HL-60 (cell line): ENCODE data around the gene S1PR1.

Source experiments
- DNase-seq, 2 experiments: peaks; one replicate each; pipeline ENCODE4 v3.0.0-alpha.2; 2010 to 2020; ENCODE audit warnings: low read depth in 1 of 2, low spot score in 1 of 2
- H3K27ac ChIP-seq: fragments of 250-450 bp; sonication (Bioruptor Pico); replicated peaks from 2 replicates; pipeline ENCODE4 v1.5.1; 2020; ENCODE audit warnings: mild to moderate bottlenecking, moderate library complexity
- H3K27me3 ChIP-seq: fragments of 250-450 bp; sonication (Bioruptor Pico); 2 replicates; pipeline ENCODE4 v1.5.1; 2021; ENCODE audit warnings: mild to moderate bottlenecking, moderate library complexity; ENCODE audit not compliant: insufficient read depth, poor library complexity, severe bottlenecking
- H3K4me3 ChIP-seq: replicated peaks from 2 replicates; pipeline ENCODE4 v1.5.1; 2011; ENCODE audit warnings: mild to moderate bottlenecking, control low read depth, low read length; ENCODE audit not compliant: insufficient read depth
- GABPA ChIP-seq: IDR thresholded peaks from 2 replicates; pipeline ENCODE4 v1.6.1; 2012; ENCODE audit warnings: low read depth
- POLR2AphosphoS5 ChIP-seq: IDR thresholded peaks from 2 replicates; pipeline ENCODE4 v1.6.1; 2012; ENCODE audit warnings: low read depth
- SPI1 ChIP-seq: IDR thresholded peaks from 2 replicates; pipeline ENCODE4 v1.6.1; 2012; ENCODE audit warnings: low read depth, mild to moderate bottlenecking, borderline replicate concordance
- TF ChIP-seq, protein P1 (sequence below): IDR thresholded peaks from one replicate; pipeline ENCODE4 v1.5.1; 2011; ENCODE audit warnings: low read length, control low read depth, inconsistent platforms; ENCODE audit not compliant: insufficient read depth
- TF ChIP-seq, protein P2 (sequence below): IDR thresholded peaks from 2 replicates; pipeline ENCODE4 v1.6.1; 2012; ENCODE audit warnings: low read depth; ENCODE audit not compliant: insufficient replicate concordance

The S1PR1 gene

GRCh38 chr1:101283443-101283842 lies 46.6 kb downstream of the S1PR1 start:
- no peak for DNase-seq
- Histone ChIP-seq H3K4me3 (no peak overlapping the region), H3K27me3 (no peaks in the 10 kb centered on the region), H3K27ac (no peak overlapping the region)
- TF ChIP-seq GABPA (no peak), SPI1 (no peak), POLR2AphosphoS5 (no peak)
- TF ChIP-seq, protein P1, sequence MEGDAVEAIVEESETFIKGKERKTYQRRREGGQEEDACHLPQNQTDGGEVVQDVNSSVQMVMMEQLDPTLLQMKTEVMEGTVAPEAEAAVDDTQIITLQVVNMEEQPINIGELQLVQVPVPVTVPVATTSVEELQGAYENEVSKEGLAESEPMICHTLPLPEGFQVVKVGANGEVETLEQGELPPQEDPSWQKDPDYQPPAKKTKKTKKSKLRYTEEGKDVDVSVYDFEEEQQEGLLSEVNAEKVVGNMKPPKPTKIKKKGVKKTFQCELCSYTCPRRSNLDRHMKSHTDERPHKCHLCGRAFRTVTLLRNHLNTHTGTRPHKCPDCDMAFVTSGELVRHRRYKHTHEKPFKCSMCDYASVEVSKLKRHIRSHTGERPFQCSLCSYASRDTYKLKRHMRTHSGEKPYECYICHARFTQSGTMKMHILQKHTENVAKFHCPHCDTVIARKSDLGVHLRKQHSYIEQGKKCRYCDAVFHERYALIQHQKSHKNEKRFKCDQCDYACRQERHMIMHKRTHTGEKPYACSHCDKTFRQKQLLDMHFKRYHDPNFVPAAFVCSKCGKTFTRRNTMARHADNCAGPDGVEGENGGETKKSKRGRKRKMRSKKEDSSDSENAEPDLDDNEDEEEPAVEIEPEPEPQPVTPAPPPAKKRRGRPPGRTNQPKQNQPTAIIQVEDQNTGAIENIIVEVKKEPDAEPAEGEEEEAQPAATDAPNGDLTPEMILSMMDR, result no peak
- TF ChIP-seq, protein P2, sequence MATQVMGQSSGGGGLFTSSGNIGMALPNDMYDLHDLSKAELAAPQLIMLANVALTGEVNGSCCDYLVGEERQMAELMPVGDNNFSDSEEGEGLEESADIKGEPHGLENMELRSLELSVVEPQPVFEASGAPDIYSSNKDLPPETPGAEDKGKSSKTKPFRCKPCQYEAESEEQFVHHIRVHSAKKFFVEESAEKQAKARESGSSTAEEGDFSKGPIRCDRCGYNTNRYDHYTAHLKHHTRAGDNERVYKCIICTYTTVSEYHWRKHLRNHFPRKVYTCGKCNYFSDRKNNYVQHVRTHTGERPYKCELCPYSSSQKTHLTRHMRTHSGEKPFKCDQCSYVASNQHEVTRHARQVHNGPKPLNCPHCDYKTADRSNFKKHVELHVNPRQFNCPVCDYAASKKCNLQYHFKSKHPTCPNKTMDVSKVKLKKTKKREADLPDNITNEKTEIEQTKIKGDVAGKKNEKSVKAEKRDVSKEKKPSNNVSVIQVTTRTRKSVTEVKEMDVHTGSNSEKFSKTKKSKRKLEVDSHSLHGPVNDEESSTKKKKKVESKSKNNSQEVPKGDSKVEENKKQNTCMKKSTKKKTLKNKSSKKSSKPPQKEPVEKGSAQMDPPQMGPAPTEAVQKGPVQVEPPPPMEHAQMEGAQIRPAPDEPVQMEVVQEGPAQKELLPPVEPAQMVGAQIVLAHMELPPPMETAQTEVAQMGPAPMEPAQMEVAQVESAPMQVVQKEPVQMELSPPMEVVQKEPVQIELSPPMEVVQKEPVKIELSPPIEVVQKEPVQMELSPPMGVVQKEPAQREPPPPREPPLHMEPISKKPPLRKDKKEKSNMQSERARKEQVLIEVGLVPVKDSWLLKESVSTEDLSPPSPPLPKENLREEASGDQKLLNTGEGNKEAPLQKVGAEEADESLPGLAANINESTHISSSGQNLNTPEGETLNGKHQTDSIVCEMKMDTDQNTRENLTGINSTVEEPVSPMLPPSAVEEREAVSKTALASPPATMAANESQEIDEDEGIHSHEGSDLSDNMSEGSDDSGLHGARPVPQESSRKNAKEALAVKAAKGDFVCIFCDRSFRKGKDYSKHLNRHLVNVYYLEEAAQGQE, result no peak

- Histone ChIP-seq H3K27me3 (no peaks in the 10 kb centered on the region), H3K27ac (no peak overlapping the region), H3K4me3 (no peak overlapping the region)
- DNase-seq, result no peak
- TF ChIP-seq SPI1, result no peak
- TF ChIP-seq GABPA, result no peak
- TF ChIP-seq, protein P1, result no peak
- no peak for TF ChIP-seq POLR2AphosphoS5
- TF ChIP-seq, protein P2, result no peak
Observed at GRCh38 chr1:101284021-101284420, 47.2 kb downstream of the S1PR1 start.

DNA sequence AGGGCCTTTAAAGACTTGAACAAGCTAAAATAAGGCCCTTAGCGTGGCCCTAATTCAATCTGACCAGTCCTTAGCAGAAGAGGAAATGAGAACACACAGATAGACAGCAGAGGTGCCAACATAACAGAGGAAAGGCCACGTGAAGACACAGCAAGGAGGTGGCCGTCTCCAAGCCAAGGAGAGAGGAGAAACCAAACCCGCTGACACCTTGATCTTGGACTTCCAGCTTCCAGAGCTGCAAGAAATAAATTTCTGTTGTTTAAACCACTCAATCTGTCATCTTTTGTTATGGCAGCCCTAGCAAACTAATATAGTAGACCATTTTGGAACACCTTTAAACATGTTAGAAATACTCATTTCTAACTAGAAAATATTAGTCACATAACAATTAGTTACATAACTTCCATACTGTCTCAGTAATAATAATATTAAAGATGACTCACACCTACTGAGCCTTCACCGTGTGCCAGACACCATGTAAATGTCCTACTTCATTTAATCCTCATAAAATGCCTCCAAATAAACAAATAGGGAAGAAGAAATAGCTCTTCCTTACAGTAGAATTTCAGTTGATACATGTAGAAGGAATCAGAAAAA lies 47.9 kb downstream of the S1PR1 start:
- TF ChIP-seq, protein P2, result no peak
- TF ChIP-seq SPI1 (no peak), POLR2AphosphoS5 (no peak), GABPA (no peak)
- TF ChIP-seq, protein P1, result no peak
- no peak for DNase-seq
- Histone ChIP-seq H3K27ac (no peak overlapping the region), H3K4me3 (no peak overlapping the region), H3K27me3 (no peaks in the 10 kb centered on the region)
